SU-DHL-6 (cell line): ENCODE measurements around the gene C2orf81.

Experiments used
- CTCF ChIP-seq: fragments of 200-600 bp; sonication (generic); IDR thresholded peaks from one replicate; pipeline ENCODE4 v1.5.1; 2017; ENCODE audit warnings: antibody characterized with exemption, mild to moderate bottlenecking, low read length, moderate library complexity; ENCODE audit not compliant: insufficient read depth, poor library complexity, severe bottlenecking
- EZH2phosphoT487 ChIP-seq: fragments of 200-600 bp; sonication (generic), shearing (Covaris generic); conservative IDR thresholded peaks from 2 replicates; pipeline ENCODE4 v1.6.1; 2018; ENCODE audit warnings: mild to moderate bottlenecking, antibody characterized with exemption, low read length, moderate library complexity, mixed read lengths

GRCh38 chr2:74426181-74426758 lies 4.9 kb upstream of the C2orf81 start:
- TF ChIP-seq CTCF: no peak
- no peak for TF ChIP-seq EZH2phosphoT487
